Measurements from ENCODE around the gene CENPE. TPM values are rescaled to one million over a fixed set of nuclear protein-coding genes. Genes with fewer than 3 reads are reported as not detected.

Gene CENPE
- total and polyA plus RNA-seq, 2 donors (not counting 1 experiment from before 2014, with no cell fraction given): 0.15 to 2.8 TPM

DNA sequence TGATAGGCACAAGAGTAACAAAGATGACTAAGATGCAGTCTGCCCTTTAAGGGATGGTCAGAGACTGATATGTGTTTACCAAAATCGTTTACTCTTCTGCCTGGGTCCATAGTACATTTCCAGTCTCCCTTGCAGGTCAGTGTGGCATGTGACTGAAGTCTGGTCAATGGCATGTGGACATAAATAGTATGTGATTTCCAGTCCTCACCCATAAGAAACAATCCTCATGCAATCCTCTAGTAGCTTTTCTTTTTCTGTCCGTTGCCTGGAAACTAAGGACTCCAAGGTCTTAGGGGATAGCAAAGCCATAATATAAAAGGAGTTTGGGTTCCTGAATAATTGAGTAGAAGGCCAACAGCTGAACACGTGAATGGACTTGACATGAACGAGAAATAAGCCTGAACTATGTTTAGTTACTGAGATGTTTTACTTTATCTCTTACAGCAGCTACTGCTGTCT, 122.7 kb downstream of the CENPE start:
- H3K9ac ChIP-seq (ENCODE audit: low read length): peak overlapping the region; percentile 85
- ATAC-seq (ENCODE audit: low read depth) (no peak), DNase-seq (no peak)
- H3K79me2 ChIP-seq (ENCODE audit: control insufficient read depth, insufficient read depth, low read length): peaks cover 39% of the 10 kb centered on the region
- intact Hi-C loops (cut with micrococcal nuclease): loop anchor here (1.0 to 5.0 kb wide), 6 partner anchors 16 to 573 kb away; partner anchors contain the start of genes BDH2, MANBA, NFKB1 and SLC9B1
- no CpG with 5 or more reads among the region's 4 CpGs for WGBS (ENCODE audit: insufficient coverage)
- H3K27ac ChIP-seq (ENCODE audit: low read length in 2 of 2): peak overlapping the region; percentile 92
- peak overlapping the region in 4 of 5 experiments; percentile 79 to 83 (median 80) for H3K4me3 ChIP-seq (ENCODE audit: control extremely low read depth in 1 of 5, extremely low read depth in 1 of 5, insufficient read depth in 1 of 5, low read depth in 2 of 5, low read length in 4 of 5)
- H2AFZ ChIP-seq (ENCODE audit: insufficient read depth, low read depth, low read length, poor library complexity, severe bottlenecking): peak overlapping the region; percentile 92
- Mint-ChIP-seq H3K4me1 (peaks cover 35% of the 10 kb centered on the region), H3K27ac (peak overlapping the region; percentile 89), H3K4me3 (peak overlapping the region; percentile 82), H3K9me3 (ENCODE audit: insufficient read depth) (no peaks in the 10 kb centered on the region), H3K27me3 (no peaks in the 10 kb centered on the region)
- H3K4me1 ChIP-seq (ENCODE audit: control insufficient read depth in 2 of 2, insufficient read depth in 2 of 2, low read length in 2 of 2): peaks cover 27 to 31% of the 10 kb centered on the region in 2 donors
- H4K20me1 ChIP-seq (ENCODE audit: control insufficient read depth, insufficient read depth, low read length, poor library complexity, severe bottlenecking): no peaks in the 10 kb centered on the region
- no peaks in the 10 kb centered on the region for H3K36me3 ChIP-seq (replicated peaks in 1 of 2; ENCODE audit: control extremely low read depth in 1 of 2, control insufficient read depth in 1 of 2, extremely low read depth in 1 of 2, insufficient read depth in 2 of 2, low read length in 1 of 2)
- POLR2A ChIA-PET: interaction anchor here (0.9 to 2.2 kb wide), 4 partner anchors 56 to 248 kb away, joined by 3 to 9 read pairs (median 4); partner anchors contain the start of genes CISD2, SLC9B1 and UBE2D3
- peak overlapping the region; percentile 93 for H3K4me2 ChIP-seq (replicated peaks; ENCODE audit: low read depth, low read length, poor library complexity, severe bottlenecking)
- no peak for TF ChIP-seq EZH2 (IDR thresholded peaks at IDR 0.05; ENCODE audit: borderline replicate concordance, insufficient read depth, low read depth, low read length, poor library complexity, severe bottlenecking)
- TF ChIP-seq, protein P1, sequence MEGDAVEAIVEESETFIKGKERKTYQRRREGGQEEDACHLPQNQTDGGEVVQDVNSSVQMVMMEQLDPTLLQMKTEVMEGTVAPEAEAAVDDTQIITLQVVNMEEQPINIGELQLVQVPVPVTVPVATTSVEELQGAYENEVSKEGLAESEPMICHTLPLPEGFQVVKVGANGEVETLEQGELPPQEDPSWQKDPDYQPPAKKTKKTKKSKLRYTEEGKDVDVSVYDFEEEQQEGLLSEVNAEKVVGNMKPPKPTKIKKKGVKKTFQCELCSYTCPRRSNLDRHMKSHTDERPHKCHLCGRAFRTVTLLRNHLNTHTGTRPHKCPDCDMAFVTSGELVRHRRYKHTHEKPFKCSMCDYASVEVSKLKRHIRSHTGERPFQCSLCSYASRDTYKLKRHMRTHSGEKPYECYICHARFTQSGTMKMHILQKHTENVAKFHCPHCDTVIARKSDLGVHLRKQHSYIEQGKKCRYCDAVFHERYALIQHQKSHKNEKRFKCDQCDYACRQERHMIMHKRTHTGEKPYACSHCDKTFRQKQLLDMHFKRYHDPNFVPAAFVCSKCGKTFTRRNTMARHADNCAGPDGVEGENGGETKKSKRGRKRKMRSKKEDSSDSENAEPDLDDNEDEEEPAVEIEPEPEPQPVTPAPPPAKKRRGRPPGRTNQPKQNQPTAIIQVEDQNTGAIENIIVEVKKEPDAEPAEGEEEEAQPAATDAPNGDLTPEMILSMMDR (IDR thresholded peaks at IDR 0.05): no peak
- H3K9me3 ChIP-seq (ENCODE audit: control extremely low read depth in 1 of 3, control insufficient read depth in 2 of 3, insufficient read depth in 1 of 3, low read length in 2 of 3): no peaks in the 10 kb centered on the region
- CTCF ChIA-PET: interaction anchor here (0.7 to 7.9 kb wide), 5 partner anchors 9 to 314 kb away, joined by 3 to 97 read pairs (median 7); partner anchors contain the start of genes BDH2 and MANBA
- no peaks in the 10 kb centered on the region for H3K27me3 ChIP-seq (replicated peaks in 1 of 4; ENCODE audit: control extremely low read depth in 1 of 4, control insufficient read depth in 3 of 4, insufficient read depth in 4 of 4, low read length in 3 of 4)

All from B cell (primary cell).